Caco-2 (cell line): ENCODE data around the gene STK25. TPM values are rescaled to one million over a fixed set of nuclear protein-coding genes. Genes with fewer than 3 reads are reported as not detected.
A peak's percentile ranks its signal among the peaks of the same experiment; 100 is the strongest.

Experiments used
- BruUV-seq: library from RNA; stranded (reverse); fragments of 400-500 nt; replicated peaks from 2 replicates; lab custom pipeline; 2021; lab: Mats Ljungman, UMichigan
- CTCF ChIA-PET: fragments of 300-600 bp; sonication (Branson Sonifier 250); formaldehyde crosslinking; loops from one replicate; lab custom pipeline; 2022; ENCODE audit warnings: antibody characterized with exemption; lab: Charles Lee
- POLR2A ChIA-PET: fragments of 300-600 bp; sonication (Branson Sonifier 250); formaldehyde crosslinking; loops from one replicate; lab custom pipeline; 2022; ENCODE audit warnings: antibody characterized with exemption; lab: Charles Lee
- DNase-seq, 2 experiments: peaks; one replicate each; pipeline versions ENCODE4 v3.0.0 to v3.0.0-alpha.2; 2020 to 2022
- H3K27me3 ChIP-seq: replicated peaks from 2 replicates; pipeline ENCODE4 v1.6.0; 2011; ENCODE audit warnings: low read length; ENCODE audit not compliant: control insufficient read depth, insufficient read depth
- H3K36me3 ChIP-seq: 2 replicates; pipeline ENCODE4 v1.5.1; 2011; ENCODE audit warnings: low read length; ENCODE audit not compliant: control insufficient read depth, insufficient read depth
- H3K4me1 ChIP-seq: fragments of 250-450 bp; sonication (Bioruptor Pico); 2 replicates; pipeline ENCODE4 v1.5.1; 2020; ENCODE audit warnings: mild to moderate bottlenecking
- H3K4me3 ChIP-seq: 2 replicates; pipeline ENCODE4 v1.5.1; 2011; ENCODE audit warnings: low read depth, mild to moderate bottlenecking, control low read depth, low read length
- H3K9me3 ChIP-seq: fragments of 250-450 bp; sonication (Bioruptor Pico); 2 replicates; pipeline ENCODE4 v1.5.1; 2020; ENCODE audit warnings: mild to moderate bottlenecking, moderate library complexity
- H3K27ac Mint-ChIP-seq: one replicate; pipeline ENCODE4 v1.8.0; 2022; ENCODE audit warnings: mixed read lengths; ENCODE audit not compliant: unreplicated experiment
- H3K27me3 Mint-ChIP-seq: one replicate; pipeline ENCODE4 v1.8.0; 2022; ENCODE audit warnings: mixed read lengths; ENCODE audit not compliant: insufficient read depth, unreplicated experiment
- H3K36me3 Mint-ChIP-seq: one replicate; pipeline ENCODE4 v1.8.0; 2022; ENCODE audit warnings: mild to moderate bottlenecking, mixed read lengths; ENCODE audit not compliant: insufficient read depth, unreplicated experiment
- H3K4me1 Mint-ChIP-seq: one replicate; pipeline ENCODE4 v1.8.0; 2022; ENCODE audit warnings: low read depth, mixed read lengths; ENCODE audit not compliant: unreplicated experiment
- H3K4me3 Mint-ChIP-seq: one replicate; pipeline ENCODE4 v1.8.0; 2022; ENCODE audit warnings: mild to moderate bottlenecking, moderate library complexity, mixed read lengths; ENCODE audit not compliant: unreplicated experiment
- H3K9me3 Mint-ChIP-seq: one replicate; pipeline ENCODE4 v1.8.0; 2022; ENCODE audit warnings: mixed read lengths; ENCODE audit not compliant: unreplicated experiment
- CTCF ChIP-seq, 2 experiments: fragments of 200-600 bp in 1 of 2; IDR thresholded peaks; 1 replicate in 1 of 2; 2 replicates in 1 of 2; pipeline versions ENCODE4 v1.5.1 to v1.8.0; 2011 to 2022; ENCODE audit warnings: antibody characterized with exemption in 1 of 2, control low read depth in 1 of 2, inconsistent platforms in 1 of 2, low read depth in 1 of 2, low read length in 1 of 2, mild to moderate bottlenecking in 1 of 2, moderate library complexity in 1 of 2; ENCODE audit not compliant: insufficient read depth in 1 of 2, severe bottlenecking in 1 of 2, unreplicated experiment in 1 of 2
- intact Hi-C: fragments of 100-400 bp; cut with micrococcal nuclease; formaldehyde crosslinking; loops from one replicate; pipeline ENCODE4 v1.10.0; 2022; ENCODE audit not compliant: unreplicated experiment
- total RNA-seq: library from RNA; stranded (reverse); gene quantifications from 2 replicates; pipeline ENCODE4 v1.2.3, GENCODE V29; 2022

The STK25 gene
- total RNA-seq, 1 experiment from 2014 or later: 92.6 TPM

DNA sequence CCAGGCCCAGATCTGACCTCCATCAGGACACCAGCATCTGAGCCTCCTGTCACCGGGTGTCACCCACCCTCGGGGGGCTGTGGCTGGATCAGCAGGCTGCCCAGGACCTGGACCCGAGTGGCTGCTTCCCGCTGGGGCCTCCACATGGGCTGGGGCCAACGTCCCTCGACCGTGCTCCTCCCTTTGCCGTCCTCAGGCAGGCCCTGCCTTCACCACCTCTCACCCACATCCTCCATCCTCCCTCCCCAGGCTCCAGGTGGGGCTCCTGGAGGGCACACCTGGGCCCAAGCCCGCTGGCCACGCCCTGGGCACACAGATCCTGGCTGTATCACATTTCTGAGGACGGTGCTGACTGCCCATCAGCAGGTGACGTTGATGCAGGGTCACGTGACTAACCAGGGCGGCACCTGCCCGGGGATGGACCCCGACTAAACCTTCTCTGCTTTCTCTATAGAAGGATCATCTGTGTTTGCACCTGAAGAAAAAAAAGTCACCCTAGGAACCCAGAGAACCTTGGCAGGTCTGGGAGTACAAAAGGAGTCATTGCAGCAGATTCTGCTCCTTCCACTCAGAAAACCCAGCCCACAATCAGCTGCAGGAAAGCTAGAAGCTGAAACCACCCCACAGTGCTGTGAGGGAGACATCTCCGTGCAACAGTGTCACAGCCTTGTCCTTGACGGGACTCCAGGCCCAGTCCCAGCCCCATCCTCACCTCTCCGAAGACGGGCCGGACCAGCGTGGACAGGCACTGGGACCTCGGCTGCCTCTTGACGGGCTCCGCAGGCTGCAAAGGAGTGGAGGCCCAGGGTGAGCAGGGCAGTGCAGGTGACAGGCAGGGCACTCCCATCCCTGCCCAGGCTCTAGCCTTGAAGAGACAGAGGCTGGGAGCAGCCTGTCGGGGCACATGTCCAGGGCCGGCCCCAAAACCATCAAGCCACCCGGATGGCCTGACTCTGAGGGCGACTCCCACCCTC is 11.2 kb downstream of the STK25 start:
- H3K27me3 Mint-ChIP-seq: no peaks in the 10 kb centered on the region
- no peak overlapping the region for H3K27ac Mint-ChIP-seq
- H3K4me1 Mint-ChIP-seq: no peaks in the 10 kb centered on the region
- DNase-seq: no peak
- CTCF ChIA-PET: no interaction called here
- no peak for TF ChIP-seq CTCF (IDR thresholded peaks at IDR 0.05; ENCODE audit: insufficient read depth in 1 of 2, low read depth in 1 of 2, low read length in 1 of 2, severe bottlenecking in 1 of 2, unreplicated experiment in 1 of 2)
- H3K9me3 ChIP-seq: no peaks in the 10 kb centered on the region
- BruUV-seq: no TSS peak
- H3K36me3 Mint-ChIP-seq: peaks cover 43% of the 10 kb centered on the region
- POLR2A ChIA-PET: no interaction called here
- intact Hi-C loops: no loop called here
- H3K36me3 ChIP-seq: no peaks in the 10 kb centered on the region; the same call in 1 of the 2 replicates
- no peaks in the 10 kb centered on the region for H3K9me3 Mint-ChIP-seq
- no peak overlapping the region for H3K4me3 Mint-ChIP-seq
- no peaks in the 10 kb centered on the region for H3K27me3 ChIP-seq
- H3K4me1 ChIP-seq: no peaks in the 10 kb centered on the region
- no peak overlapping the region for H3K4me3 ChIP-seq

DNA sequence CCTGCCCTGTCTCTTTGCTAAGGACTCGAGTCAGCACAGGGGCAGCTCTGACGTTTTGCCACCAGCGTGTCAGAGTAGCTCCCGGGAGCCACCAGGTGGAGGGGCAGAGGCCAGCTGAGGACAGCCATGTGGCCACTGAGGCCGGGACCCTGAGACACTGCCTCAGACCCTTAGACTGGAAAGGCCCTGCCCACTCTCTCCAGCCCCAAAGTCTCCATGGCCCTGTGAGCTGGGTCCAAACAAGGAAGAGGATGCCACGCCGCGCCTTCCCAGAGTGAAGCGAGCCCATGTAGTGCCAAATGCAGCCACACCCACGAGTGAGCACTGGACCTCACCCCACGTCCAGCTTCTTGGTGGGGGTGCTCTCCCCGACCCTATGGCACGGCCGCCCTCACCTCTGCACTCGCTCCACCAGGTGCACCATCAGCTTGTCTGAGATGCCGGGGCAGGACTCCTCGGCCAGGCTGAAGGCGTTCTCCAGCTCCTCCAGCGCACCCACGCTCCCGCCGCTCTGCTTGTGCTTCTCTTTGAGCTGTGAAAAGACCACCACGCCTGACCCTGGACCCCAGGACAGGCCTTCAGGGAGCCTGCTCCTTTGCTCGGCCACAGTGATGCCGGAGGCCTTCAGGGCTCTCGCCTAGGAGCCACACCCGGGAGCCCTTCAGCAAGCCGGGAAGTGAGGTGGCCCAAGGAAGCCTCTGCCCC is 12.2 kb downstream of the STK25 start:
- Mint-ChIP-seq H3K27me3 (no peaks in the 10 kb centered on the region), H3K36me3 (peaks cover 42% of the 10 kb centered on the region), H3K4me3 (no peak overlapping the region), H3K4me1 (no peaks in the 10 kb centered on the region), H3K27ac (no peak overlapping the region), H3K9me3 (no peaks in the 10 kb centered on the region)
- TF ChIP-seq CTCF (IDR thresholded peaks at IDR 0.05; ENCODE audit: insufficient read depth in 1 of 2, low read depth in 1 of 2, low read length in 1 of 2, severe bottlenecking in 1 of 2, unreplicated experiment in 1 of 2): no peak
- no TSS peak for BruUV-seq
- no peaks in the 10 kb centered on the region; the same call in 1 of the 2 replicates for H3K36me3 ChIP-seq
- POLR2A ChIA-PET: no interaction called here
- H3K9me3 ChIP-seq: no peaks in the 10 kb centered on the region
- H3K4me3 ChIP-seq: no peak overlapping the region
- DNase-seq: no peak
- no peaks in the 10 kb centered on the region for H3K4me1 ChIP-seq
- CTCF ChIA-PET: no interaction called here
- no peaks in the 10 kb centered on the region for H3K27me3 ChIP-seq
- intact Hi-C loops: no loop called here

- Mint-ChIP-seq H3K4me3 (peak overlapping the region; percentile 43), H3K27me3 (no peaks in the 10 kb centered on the region), H3K27ac (no peak overlapping the region), H3K36me3 (peaks cover 50% of the 10 kb centered on the region), H3K4me1 (no peaks in the 10 kb centered on the region), H3K9me3 (no peaks in the 10 kb centered on the region)
- Histone ChIP-seq H3K4me3 (no peak overlapping the region), H3K4me1 (no peaks in the 10 kb centered on the region), H3K27me3 (no peaks in the 10 kb centered on the region), H3K36me3 (no peaks in the 10 kb centered on the region; the same call in 1 of the 2 replicates), H3K9me3 (no peaks in the 10 kb centered on the region)
- DNase-seq: no peak
- no peak for TF ChIP-seq CTCF (IDR thresholded peaks at IDR 0.05; ENCODE audit: insufficient read depth in 1 of 2, low read depth in 1 of 2, low read length in 1 of 2, severe bottlenecking in 1 of 2, unreplicated experiment in 1 of 2)
- POLR2A ChIA-PET: no interaction called here
- no TSS peak for BruUV-seq
- CTCF ChIA-PET: no interaction called here
- intact Hi-C loops: no loop called here
These were observed 13.0 kb downstream of the STK25 start for GRCh38 chr2:241495172-241496002.
